ENCODE measurements around the gene CTSE. TPM values are rescaled to one million over a fixed set of nuclear protein-coding genes. Genes with fewer than 3 reads are reported as not detected.

Gene CTSE
- total RNA-seq, 1 experiment from 2014 or later: not detected

DNA sequence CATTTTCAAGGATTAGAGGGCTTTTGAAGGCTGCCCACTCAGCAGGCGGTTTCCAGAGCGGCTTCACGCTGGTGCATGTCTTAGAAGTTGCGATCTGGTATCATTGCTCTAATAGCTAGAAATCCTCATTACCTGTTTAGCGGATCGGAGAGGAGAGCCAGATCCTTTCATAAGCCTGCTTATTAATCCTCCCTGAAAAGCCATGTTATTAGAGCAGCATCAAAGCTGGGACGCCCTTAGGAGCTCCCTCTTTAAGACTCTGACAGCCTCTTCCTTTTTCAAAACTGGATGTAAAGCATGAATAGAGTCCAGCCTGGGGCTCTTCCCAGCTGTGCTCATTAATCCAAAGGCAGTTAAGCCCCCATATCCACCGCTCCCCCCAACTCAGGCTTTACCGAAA is 13.9 kb upstream of the CTSE start:
- POLR2A ChIA-PET: no interaction called here
- in situ Hi-C loops (cut with HindIII; ENCODE audit: low pct_unique_long_range_greater_than_20kb, low sequenced_read_pairs) (no loop called here), intact Hi-C loops (cut with micrococcal nuclease; ENCODE audit: unreplicated experiment) (no loop called here)
- BruUV-seq (replicated peaks): no TSS peak
- no peak for TF ChIP-seq SIN3A (IDR thresholded peaks at IDR 0.05; ENCODE audit: borderline replicate concordance, insufficient read depth, low read depth, low read length)
- peaks cover 32% of the 10 kb centered on the region for H3K27me3 ChIP-seq (ENCODE audit: control insufficient read depth, insufficient read depth, low read length)
- no peaks in the 10 kb centered on the region for H3K4me1 ChIP-seq (ENCODE audit: control insufficient read depth, insufficient read depth, low read length)
- H3K4me3 ChIP-seq (ENCODE audit: low read depth in 2 of 2, low read length in 2 of 2): no peak overlapping the region
- no peaks in the 10 kb centered on the region for H3K9me3 ChIP-seq (ENCODE audit: control insufficient read depth, insufficient read depth, low read depth, low read length)
- DNase-seq (ENCODE audit: low read depth, low spot score): no peak
- CTCF ChIA-PET: interaction anchor here (0.6 kb wide), 1 partner anchor 119 kb away, joined by 3 read pairs; no protein-coding TSS in a partner anchor
- no peaks in the 10 kb centered on the region for H3K36me3 ChIP-seq (ENCODE audit: control insufficient read depth, insufficient read depth, low read length)
- no peak for ATAC-seq
- H3K27ac ChIP-seq (ENCODE audit: low read length): no peak overlapping the region

- H3K4me1 ChIP-seq (ENCODE audit: control insufficient read depth, insufficient read depth, low read length): no peaks in the 10 kb centered on the region
- peaks cover 32% of the 10 kb centered on the region for H3K27me3 ChIP-seq (ENCODE audit: control insufficient read depth, insufficient read depth, low read length)
- intact Hi-C loops (cut with micrococcal nuclease; ENCODE audit: unreplicated experiment): no loop called here
- TF ChIP-seq POLR2AphosphoS5 (IDR thresholded peaks at IDR 0.05; ENCODE audit: low read depth, low read length): no peak
- no peak for TF ChIP-seq CTCF (IDR thresholded peaks at IDR 0.05)
- no peak for TF ChIP-seq REST (IDR thresholded peaks at IDR 0.05; ENCODE audit: insufficient read depth in 1 of 2, low read depth in 2 of 2, low read length in 1 of 2)
- no peak for TF ChIP-seq SIN3A (IDR thresholded peaks at IDR 0.05; ENCODE audit: borderline replicate concordance, insufficient read depth, low read depth, low read length)
- in situ Hi-C loops (cut with HindIII; ENCODE audit: low pct_unique_long_range_greater_than_20kb, low sequenced_read_pairs): no loop called here
- CTCF ChIA-PET: interaction anchor here (0.6 to 0.7 kb wide), 2 partner anchors 8 to 118 kb away, joined by 3 to 8 read pairs; no protein-coding TSS in a partner anchor
- POLR2A ChIA-PET: interaction anchor here (0.7 kb wide), 1 partner anchor 185 kb away, joined by 5 read pairs; no protein-coding TSS in a partner anchor
- no peak overlapping the region for H3K27ac ChIP-seq (ENCODE audit: low read length)
- ATAC-seq (no peak), DNase-seq (ENCODE audit: low read depth, low spot score) (no peak)
- BruUV-seq (replicated peaks): no TSS peak
- H3K4me3 ChIP-seq (ENCODE audit: low read depth in 2 of 2, low read length in 2 of 2): no peak overlapping the region
- no peaks in the 10 kb centered on the region for H3K36me3 ChIP-seq (ENCODE audit: control insufficient read depth, insufficient read depth, low read length)
- H3K9me3 ChIP-seq (ENCODE audit: control insufficient read depth, insufficient read depth, low read depth, low read length): no peaks in the 10 kb centered on the region
Observed at GRCh38 chr1:206036663-206037455, 13.2 kb upstream of the CTSE start.

- intact Hi-C loops (cut with micrococcal nuclease; ENCODE audit: unreplicated experiment): loop anchor here (1.0 kb wide), 1 partner anchor 12 kb away; no protein-coding TSS in a partner anchor
- Histone ChIP-seq H3K27me3 (ENCODE audit: control insufficient read depth, insufficient read depth, low read length) (peaks cover 30% of the 10 kb centered on the region), H3K27ac (ENCODE audit: low read length) (no peak overlapping the region), H3K9me3 (ENCODE audit: control insufficient read depth, insufficient read depth, low read depth, low read length) (no peaks in the 10 kb centered on the region), H3K4me3 (ENCODE audit: low read depth in 2 of 2, low read length in 2 of 2) (no peak overlapping the region), H3K4me1 (ENCODE audit: control insufficient read depth, insufficient read depth, low read length) (no peaks in the 10 kb centered on the region), H3K36me3 (ENCODE audit: control insufficient read depth, insufficient read depth, low read length) (no peaks in the 10 kb centered on the region)
- ATAC-seq: no peak
- POLR2A ChIA-PET: no interaction called here
- DNase-seq (ENCODE audit: low read depth, low spot score): no peak
- no TSS peak for BruUV-seq (replicated peaks)
- TF ChIP-seq POLR2AphosphoS5 (IDR thresholded peaks at IDR 0.05; ENCODE audit: low read depth, low read length): no peak
- TF ChIP-seq TCF7L2 (IDR thresholded peaks at IDR 0.05; ENCODE audit: low read depth, low read length): no peak
- TF ChIP-seq SIN3A (IDR thresholded peaks at IDR 0.05; ENCODE audit: borderline replicate concordance, insufficient read depth, low read depth, low read length): no peak
- TF ChIP-seq CTCF (IDR thresholded peaks at IDR 0.05): no peak
- TF ChIP-seq REST (IDR thresholded peaks at IDR 0.05; ENCODE audit: insufficient read depth in 1 of 2, low read depth in 2 of 2, low read length in 1 of 2): no peak
- CTCF ChIA-PET: interaction anchor here (1.6 kb wide), 1 partner anchor 58 kb away, joined by 4 read pairs; no protein-coding TSS in a partner anchor
- in situ Hi-C loops (cut with HindIII; ENCODE audit: low pct_unique_long_range_greater_than_20kb, low sequenced_read_pairs): no loop called here
Observed at GRCh38 chr1:206035027-206035426, 11.3 kb upstream of the CTSE start.

Data from Panc1 (cell line).